ENCODE data around the gene EIF1.
"Not testable (repeated sequence)": the region's sequence is repeated elsewhere in the genome, so short reads cannot be mapped to it uniquely, and the experiment has no call there.

DNA sequence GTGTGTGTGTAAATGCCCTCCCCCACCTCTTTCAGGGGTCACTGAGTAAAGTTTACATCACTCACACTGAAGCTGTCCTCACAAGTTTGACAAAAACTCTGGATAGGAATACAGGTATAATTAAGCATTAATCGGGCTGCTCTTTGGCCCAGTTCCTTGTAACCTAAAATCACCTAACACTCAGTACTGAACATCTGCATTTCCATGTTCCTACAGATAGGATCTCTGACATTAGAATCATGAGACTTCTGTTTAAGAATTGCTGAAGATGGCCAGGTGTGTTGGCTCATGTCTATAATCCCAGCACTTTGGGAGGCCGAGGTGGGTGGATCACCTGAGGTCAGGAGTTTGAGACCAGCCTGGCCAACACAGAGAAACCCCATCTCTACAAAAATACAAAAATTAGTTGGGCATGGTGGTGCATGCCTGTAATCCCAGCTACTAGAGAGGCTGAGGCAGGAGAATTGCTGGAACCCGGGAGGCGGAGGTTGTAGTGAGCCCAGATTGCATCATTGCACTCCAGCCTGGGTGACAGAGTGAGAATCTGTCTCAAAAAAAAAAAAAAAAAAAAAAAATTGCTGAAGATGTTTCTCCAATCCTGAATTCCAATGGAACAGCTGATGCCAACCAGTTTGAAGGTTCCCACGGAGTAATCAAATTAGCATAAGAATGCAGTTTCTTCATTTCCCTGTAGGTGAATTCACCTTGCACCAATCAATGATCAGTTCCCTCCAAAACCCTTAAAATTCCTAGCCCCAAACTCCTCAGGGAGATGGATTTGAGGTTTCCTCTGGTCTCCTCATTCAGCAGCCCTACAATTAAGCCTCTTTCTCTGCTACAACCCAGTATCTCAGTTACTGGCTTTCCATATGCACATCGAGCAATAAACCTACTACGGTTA lies 13.3 kb upstream of the EIF1 start:
- not testable (repeated sequence) for TF ChIP-seq POLR2A, EP300 (IDR thresholded peaks at IDR 0.05)

Data from tibial nerve (tissue), 3 donors.